Frontal cortex (tissue), 4 donors: ENCODE results near the gene C3orf18. TPM values are rescaled to one million over a fixed set of nuclear protein-coding genes. Genes with fewer than 3 reads are reported as not detected.

ENCODE experiments used
- DNase-seq, 2 donors: peaks; one replicate each; pipeline ENCODE4 v3.0.0; 2012; ENCODE audit warnings: low spot score in 2 of 2
- FAIRE-seq: peaks from 2 replicates; lab custom pipeline; 2012; peaks lifted over from hg19 to GRCh38; lab: Jason Lieb, UNC
- total RNA-seq: library from RNA; depleted of rRNA; stranded (reverse); fragments of >200 nt; gene quantifications from one replicate; pipeline ENCODE4 v1.2.3, GENCODE V29; 2014
- donor health status: control.
- donor health status: control.
- donor health status: control.

The C3orf18 gene
- 12.6 TPM for total RNA-seq

DNA sequence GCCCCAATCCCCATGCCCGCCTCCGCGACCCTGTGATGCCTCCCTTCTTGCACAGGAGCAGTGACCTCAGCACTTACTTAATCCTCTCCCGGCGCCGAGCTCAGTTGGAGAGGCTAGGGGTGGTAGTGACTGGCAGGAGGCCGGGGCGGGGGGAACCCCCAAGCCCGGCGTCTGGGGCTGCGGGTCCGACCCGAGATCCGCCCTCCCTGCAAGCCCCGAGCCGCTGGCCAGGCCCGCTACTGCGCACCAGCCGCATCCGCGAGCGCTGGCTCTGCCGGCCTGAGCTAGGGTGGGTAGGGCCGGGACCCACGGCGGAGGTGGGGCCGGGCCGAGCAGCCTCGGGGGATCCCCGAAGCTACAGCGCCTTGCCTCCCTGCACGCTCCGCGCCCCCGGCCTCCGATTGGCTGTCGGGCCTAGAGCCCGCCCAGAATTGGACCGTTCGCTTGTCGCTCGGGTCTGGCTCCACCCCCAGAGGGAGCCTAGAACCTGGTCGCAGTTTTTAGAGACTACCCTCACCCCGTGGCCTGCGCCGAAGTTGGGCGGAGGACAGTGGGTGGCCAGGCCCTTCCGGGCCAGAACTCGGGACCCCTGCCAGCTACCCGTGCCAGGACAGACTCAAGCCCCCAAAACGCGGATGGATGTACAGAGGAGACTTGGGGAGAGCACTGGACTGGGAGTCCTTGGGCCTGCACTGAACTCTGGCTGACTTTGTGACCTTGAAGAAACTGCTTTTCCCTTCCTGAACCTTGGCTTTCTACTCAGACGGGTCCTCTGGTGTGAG is at the start of gene C3orf18:
C3orf18 (minus strand) TSS at position 362 of the 782 bp plus-strand sequence. CDS start 2,048 bp downstream, outside the sequence.
- DNase-seq = peak; percentile 97 to 99
- no peak for FAIRE-seq

DNA sequence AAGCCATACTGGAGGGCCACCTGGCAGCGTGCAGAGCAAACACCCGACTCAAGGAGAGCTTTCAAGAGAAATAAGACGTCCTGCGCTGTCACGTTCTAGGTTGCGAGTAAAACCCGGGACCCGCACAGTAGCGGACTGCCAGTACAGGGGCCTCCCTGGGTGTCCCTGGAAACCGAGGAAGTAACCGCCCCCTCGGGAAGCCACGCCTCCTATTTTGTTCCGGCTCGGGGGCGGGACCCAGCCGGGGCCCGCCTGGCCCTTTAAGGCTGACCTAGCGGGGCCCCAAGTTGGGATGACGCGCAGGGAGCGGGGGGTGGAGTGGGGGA is 49.2 kb upstream of the C3orf18 start:
- FAIRE-seq (no peak), DNase-seq (peak; percentile 94 to 97)

DNA sequence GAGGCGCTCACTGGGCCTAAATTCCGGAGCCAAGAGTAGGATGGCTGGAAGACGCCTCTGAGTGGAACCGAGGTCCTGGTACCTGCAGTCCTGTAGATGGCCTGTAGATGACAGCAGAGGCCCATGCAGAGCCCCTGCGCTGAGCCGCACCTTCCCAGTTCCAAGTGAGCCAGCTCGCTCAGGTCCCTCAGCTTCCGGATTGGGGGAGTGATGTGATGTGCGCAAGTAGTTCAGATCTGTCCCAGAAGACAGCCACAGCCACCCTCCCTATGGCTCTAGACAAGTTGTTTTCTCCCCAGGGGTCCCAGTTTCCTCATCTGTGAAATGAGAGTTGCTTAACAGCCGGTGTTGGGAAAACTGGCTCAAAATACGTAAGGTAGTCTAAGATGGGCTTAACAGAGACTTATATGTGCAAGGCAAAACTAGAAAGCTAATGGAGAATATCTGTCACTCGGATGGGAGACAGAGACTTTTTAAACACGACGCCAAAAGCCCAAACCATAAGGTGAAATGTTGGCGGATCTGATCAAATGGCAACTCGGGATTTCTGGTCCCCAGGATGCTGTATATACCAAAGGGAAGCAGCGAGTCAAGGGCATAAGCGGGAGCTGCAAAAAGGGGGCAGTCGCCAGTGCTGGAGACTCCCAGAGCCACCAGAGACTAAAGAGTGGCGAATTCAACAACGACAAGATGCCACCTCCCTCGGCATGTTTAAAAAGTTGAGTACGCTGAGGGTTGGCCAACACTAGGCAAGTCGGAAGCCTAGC is 48.6 kb upstream of the C3orf18 start:
- FAIRE-seq (no peak), DNase-seq (peak; percentile 85 to 89)

DNA sequence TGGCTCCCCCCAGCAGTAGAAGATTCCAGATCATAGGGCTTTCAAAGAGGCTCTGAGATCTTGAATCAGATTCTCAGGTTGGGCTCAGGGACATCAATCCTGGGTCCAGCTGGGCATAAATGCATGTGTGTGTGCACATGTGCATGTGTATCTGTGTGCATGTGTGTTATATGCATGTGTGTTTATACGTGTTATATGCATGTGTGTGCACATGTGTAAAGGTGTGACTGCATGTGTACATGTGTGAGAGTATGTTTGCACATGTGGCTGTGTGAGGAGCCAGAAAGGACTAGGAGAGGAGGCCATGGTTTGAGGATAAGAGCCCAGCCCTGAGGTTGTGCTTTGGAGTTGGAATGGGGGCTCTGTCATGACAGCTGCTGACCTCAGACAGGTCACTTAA is 47.6 kb upstream of the C3orf18 start:
- DNase-seq (no peak), FAIRE-seq (no peak)

DNA sequence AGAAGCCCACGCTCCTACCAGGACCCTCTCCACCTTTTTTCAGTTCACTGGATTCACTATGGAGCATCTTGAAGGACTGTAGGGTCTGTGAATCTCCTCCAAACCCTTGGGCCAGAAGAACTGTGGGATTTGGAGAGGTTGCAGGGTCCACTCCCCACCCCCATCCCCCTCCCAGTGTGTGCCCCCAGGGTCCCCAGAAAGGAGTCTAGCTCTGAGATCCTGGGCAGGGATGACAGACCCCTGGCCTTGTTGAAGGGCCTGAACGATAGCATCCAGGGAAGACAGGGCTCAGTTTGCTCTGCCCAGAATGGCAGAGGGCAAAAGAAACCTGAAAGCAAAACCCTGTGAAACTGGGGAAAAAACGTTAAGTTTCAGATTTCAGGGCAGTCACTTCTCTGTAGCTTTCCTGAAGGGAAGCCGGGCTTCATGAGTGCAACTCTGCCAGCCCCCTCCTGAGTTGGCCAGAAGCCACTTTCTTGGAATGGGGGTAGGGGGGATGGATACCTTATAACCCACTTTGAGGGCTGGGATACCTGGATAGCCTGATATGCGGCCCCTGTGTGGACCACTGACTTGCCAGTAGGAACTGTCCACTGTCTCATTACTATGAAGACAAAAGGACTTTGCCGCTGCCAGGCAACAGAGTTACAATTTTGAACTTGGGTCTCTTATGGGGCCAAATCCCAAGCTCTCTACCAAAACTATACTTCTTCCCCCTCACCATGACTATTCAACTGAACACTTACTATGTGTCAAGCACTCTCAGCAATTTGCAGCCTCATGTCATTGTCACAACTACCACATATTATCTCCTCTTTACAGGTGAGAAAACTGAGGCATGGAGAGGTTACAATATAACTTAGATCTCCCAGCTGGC is 45.7 kb upstream of the C3orf18 start:
- DNase-seq = no peak
- FAIRE-seq = no peak

DNA sequence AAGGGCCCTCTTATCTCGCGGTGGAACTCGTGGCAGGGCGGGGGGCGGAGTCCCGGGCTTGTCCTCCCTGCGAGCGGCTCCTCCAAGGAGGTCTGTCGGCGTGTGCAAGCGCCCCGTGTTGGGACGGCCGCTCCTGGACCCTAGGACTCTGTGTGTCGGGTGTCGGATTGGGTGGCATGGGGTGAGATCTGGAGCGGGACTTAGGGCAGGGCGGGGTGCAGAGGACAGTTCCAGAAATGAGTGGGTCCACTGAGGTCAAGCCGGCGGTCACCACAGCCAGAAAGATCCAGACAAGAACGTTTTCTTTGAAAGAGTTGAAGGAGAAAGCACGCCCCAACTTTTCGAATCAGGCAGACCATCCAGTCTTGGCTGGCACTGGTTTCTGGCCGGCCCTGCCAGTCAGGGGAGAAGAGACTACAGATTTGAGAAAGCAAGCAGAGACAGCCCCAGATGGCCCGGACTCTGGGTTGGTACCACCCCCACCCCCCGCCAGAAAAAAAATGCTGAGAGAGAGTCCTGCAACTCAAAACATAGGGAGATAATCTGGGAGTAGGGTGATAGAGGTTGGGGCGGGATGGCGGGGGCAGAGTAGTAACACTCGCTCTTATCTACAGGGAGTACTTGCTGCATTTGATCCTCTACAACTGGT is 44.8 kb upstream of the C3orf18 start:
- FAIRE-seq = no peak

DNA sequence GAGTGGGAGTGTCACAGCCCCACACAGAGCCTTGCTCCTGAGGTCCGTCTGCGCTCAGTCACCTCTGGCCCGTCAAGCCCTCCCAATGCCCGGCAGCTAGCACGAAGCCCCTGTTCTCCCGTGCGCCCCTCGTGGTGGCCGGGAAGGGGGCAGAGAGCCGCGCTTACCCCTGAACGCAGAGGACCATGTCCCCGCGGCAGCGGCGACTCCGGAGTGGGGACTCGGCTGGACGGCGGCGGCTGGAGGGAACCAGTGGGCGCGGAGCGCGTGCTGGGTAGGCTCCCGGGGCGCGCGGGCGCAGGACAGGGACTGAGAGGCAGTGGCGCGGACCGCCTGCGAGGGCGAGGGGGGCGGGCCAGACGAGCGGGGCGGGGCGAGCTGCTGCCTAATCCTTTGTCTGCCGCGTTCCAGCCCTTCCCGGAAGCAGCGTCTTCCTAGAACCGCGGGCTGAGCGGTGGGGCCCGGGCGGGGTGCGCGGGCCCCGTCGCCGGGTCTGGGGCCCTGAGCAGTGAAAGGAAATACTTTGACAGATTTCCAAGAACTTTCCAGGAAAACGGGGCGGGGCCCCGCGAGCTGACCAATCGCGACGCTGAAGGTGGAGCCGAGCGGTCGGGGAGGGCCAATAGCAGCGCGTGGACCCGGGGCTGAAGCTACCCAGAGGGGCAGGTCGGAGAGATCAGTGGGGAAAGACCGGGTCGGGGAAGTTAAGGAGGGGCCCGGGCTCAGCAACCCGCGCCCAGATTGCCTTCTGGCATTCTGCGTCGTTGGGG is 44.1 kb upstream of the C3orf18 start, which contains the start of gene CISH:
CISH (minus strand) TSS at position 311 of the 770 bp plus-strand sequence; CDS start at position 187, 124 bp downstream.
- no peak for FAIRE-seq

More for the DNA sequence above, 44.8 kb upstream of the C3orf18 start:
- no peak for DNase-seq

DNA sequence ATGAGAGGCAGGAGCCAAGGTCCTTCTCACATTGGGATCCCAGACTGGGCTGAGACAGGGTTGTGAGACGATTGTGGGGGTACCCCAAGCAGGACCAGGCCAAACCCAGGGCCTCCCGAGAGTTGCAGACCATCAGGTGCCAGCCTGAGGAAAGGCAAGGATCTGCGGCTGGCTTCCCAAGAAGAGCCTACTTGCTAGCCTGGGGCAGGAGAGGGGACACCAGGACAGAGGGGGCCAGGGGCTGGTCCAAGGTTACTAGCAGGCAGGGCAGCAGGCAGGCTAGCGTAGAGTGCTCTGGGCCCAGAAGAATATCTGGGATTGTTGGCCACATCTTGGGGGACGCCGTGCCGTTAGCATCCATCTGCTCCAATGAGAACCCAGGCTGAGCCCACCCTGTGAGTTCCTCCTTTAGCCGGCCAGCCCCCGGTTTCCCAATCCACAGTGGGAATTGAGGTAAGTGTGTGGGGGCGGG is 43.5 kb upstream of the C3orf18 start:
- no peak for FAIRE-seq
- no peak for DNase-seq

More for the DNA sequence above, 44.1 kb upstream of the C3orf18 start, which contains the start of gene CISH:
- peak; percentile 82 to 89 for DNase-seq

DNA sequence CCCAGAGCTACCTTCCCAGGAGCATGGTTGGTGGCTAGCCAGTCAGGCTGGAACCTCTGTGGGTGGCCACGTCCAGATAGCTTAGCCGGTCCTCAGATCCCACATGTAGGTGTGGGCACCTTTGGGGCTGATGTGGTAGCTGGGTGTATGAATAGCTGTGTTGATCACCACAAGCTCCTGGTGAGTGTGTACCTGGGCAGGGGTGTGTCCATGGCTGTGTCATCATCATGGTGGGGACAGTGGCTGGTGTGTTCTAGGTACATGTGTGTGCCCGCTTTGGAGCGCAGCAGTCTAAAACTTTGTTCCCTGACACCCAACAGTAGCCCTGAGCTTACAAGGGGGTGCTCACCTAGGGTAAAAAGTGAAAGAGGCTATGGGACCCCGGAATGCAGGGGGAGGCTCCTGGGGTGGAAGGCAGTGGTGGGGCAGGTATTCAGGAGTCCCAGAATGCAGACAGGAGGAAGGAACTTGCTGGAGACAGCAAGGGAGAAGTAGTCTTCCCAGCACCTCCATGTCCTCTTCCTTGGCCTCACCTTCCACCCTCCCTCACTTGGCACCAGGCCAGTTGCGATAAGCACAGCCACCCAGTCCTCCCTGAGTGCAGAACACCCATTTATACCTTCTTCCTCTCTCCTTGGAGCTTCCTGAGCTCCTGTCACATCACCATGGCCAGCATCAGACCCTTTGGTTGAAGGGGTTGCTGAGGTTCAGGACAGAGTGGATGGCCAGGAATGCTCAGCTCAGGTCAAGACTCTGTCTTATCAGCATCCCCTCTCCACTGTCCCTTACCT is 42.8 kb upstream of the C3orf18 start:
- no peak for DNase-seq
- FAIRE-seq = no peak

DNA sequence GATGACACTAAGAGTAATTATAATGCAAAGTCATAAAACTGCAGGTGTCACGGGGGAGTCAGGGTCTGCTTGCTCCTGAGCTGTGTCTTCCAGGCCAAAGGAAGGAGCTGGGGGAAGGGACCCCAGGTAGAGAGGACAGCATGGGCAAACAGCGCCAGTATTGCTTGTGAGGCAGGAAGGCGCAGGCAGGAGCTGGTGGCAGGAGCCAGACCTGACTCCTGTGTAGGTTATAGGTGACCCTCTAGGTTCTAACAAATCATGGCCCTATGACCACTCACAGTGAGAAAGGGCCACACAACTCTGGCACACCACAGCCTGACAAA is 42.2 kb upstream of the C3orf18 start:
- no peak for FAIRE-seq

DNA sequence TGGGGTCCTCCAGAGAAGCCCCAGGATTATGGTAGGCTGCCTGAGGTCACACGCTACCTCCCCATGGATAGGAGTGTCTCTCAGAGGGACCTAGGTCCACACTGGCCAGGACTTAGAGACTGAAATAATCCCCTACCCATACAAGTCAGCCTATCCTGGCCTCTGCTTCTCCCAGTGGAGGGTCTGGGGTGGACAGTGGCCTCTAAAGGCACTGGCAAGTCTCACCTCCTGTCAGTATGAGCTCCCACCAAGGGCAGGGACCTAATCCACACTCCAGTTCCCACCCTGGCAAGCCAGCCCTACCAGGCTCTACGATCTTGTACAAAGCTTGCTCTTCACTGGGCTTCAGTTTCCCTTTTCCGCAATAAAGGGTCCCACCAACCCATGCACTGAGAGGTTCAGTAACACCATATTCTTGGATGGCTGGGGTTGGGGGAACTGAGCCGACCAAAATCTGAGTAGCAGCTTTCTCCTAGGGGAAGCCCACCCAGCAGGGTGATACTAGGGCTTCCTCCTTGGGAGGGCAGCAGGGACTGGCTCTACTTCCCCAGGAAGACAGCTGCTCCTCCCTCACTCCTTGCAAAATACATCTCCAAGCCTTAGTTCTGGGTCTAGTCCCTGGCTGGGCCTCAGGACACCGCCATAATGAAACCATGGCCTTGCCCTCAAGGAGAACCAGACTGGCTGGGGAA is 41.7 kb upstream of the C3orf18 start:
- no peak for FAIRE-seq
- DNase-seq = no peak

More for the DNA sequence above, 42.2 kb upstream of the C3orf18 start:
- no peak for DNase-seq

DNA sequence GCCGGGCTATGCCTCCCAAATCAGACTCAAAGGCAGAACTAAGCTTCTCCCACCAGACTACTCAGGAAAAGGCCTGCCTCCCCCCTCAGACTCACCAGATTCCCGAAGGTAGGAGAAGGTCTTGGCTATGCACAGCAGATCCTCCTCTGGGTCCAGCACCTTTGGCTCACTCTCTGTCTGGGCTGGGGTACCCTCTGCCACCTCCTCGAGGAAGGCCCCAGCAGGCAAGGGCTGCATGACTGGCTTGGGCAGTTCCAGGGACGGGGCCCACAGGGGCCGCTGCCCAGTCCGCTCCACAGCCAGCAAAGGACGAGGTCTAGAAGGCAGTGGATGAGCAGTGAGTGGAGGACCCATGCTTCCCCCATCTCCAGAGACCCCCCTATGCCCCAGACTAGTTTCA is 40.7 kb upstream of the C3orf18 start:
- no peak for DNase-seq
- no peak for FAIRE-seq

DNA sequence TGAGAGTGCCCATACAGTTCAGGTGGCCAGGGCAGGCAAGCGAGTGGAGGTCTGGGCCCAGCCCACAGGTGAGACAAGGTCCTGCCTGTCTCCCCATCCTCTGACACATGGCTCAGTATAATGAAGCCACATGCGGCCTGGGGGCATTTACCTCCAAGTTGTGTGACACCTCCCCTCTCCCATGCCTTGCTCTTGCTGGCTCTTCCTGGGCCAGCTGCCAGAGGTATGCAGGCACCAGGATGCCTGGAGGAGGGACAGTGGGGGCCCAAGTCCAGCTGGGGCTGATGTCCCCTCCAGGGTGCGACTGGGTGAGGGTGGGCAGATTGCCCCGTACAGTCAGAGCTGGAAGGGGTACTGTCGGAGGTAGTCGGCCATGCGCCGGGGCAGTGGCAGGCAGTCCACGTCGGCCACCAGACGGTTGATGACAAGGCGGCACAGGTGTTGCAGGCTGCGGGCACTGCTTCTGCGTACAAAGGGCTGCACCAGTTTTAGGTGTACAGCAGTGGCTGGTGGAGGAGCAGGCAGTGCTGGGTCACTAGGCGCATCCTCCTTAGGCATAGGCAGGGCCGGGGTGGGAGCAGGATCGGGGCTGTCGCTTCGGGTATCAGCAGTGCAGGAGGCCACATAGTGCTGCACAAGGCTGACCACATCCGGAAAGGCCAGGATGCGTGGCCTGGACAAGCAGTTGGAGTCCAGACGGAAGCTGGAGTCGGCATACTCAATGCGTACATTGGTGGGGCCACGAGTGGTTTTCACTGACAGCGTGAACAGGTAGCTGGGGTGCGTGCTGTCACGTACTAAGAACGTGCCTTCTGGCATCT is 39.9 kb upstream of the C3orf18 start:
- no peak for FAIRE-seq
- no peak for DNase-seq

DNA sequence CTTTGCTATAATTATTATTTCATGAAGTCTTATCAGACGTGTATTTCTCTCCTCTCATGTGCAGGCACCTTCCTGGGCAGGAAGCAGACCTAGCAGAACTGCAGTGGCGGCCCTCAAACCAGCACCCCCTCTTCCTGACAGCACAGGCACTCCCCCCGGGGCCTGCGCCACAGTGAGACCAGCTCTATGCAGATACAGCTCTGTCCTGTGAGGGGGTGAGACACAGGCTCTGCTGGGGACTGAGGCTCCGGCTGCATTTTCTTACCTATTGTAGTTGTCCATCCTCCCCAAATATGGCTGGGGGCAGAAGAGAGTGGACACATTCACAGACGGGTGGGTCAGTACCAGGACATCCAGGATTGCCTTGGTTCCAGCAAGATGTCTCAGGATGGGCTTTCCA is 39.0 kb upstream of the C3orf18 start:
- FAIRE-seq (no peak), DNase-seq (no peak)

DNA sequence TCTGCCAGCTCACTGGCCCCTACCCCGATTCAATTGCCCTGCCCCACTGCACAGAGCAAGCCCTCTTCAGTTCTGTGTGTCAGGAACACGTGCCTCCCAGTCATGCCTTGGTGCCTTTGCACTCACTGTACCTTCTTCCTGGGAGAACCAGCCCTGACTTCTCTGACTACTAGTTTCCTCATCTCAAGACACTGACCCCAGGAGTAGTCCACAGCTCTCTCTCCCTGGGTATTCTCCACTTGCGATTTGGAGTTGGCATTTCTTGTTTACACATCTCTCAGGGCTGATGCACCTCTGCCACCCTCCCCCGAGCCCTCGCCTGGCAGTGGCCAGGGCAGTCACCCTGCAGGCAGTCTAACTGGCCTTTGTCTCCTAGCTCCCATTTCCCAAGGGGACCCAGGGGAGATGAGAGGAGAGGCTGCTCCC is 38.4 kb upstream of the C3orf18 start:
- DNase-seq (no peak), FAIRE-seq (no peak)
